VCaP (cell line): Measurements from ENCODE around the gene SLC19A1.

Experiments
- H3K27ac ChIP-seq: fragments of 450-650 bp; 2 replicates; pipeline ENCODE4 v1.5.1; 2017
- CTCF ChIP-seq: fragments of 450-650 bp; conservative IDR thresholded peaks from 2 replicates; pipeline ENCODE4 v1.5.1; 2017; ENCODE audit warnings: mild to moderate bottlenecking, moderate library complexity

The SLC19A1 gene

DNA sequence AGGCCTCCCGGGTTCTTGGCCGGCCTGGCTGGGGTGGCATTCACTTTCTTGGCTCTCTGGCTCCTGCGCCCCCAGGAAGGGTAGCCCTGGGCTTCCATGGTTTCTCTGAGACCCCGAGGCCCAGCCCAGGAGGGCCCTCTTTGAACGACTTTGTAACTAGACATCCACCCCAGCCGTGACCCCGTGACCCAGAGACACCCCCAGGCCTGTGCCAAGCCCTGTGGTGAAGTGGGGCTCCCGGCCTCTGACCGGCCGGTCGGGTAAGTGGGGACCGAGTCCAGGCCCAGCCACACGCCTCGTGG lies 73.3 kb downstream of the SLC19A1 start:
- no peak overlapping the region for H3K27ac ChIP-seq
- no peak for TF ChIP-seq CTCF

DNA sequence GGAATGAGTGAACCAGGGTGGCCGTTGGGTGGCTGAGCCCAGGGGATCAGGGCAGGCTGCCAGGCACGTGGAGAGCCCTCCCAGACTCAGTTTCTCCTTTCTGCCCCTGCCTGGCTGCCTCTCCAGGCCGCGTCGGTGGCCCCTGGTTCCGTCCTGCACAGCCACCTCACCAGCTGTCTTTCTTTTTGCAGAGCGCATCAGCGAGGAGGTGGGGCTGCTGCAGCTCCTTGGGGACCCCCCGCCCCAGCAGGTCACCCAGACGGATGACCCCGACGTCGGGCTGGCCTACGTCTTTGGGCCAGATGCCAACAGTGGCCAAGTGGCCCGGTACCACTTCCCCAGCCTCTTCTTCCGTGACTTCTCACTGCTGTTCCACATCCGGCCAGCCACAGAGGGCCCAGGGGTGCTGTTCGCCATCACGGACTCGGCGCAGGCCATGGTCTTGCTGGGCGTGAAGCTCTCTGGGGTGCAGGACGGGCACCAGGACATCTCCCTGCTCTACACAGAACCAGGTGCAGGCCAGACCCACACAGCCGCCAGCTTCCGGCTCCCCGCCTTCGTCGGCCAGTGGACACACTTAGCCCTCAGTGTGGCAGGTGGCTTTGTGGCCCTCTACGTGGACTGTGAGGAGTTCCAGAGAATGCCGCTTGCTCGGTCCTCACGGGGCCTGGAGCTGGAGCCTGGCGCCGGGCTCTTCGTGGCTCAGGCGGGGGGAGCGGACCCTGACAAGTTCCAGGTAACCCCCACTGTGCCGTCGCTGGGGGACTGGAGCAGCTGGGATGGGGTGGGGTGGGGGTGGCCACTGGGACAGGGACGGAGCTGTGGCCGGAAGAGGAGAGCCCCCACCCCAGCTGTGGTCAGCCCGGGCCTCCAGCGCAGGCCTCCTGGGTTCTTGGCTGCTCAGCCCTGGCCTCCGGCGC lies 73.9 kb downstream of the SLC19A1 start:
- TF ChIP-seq CTCF = no peak
- no peak overlapping the region for H3K27ac ChIP-seq

GRCh38 chr21:45467221-45467779 lies 74.9 kb downstream of the SLC19A1 start:
- no peak for TF ChIP-seq CTCF
- H3K27ac ChIP-seq = no peak overlapping the region

DNA sequence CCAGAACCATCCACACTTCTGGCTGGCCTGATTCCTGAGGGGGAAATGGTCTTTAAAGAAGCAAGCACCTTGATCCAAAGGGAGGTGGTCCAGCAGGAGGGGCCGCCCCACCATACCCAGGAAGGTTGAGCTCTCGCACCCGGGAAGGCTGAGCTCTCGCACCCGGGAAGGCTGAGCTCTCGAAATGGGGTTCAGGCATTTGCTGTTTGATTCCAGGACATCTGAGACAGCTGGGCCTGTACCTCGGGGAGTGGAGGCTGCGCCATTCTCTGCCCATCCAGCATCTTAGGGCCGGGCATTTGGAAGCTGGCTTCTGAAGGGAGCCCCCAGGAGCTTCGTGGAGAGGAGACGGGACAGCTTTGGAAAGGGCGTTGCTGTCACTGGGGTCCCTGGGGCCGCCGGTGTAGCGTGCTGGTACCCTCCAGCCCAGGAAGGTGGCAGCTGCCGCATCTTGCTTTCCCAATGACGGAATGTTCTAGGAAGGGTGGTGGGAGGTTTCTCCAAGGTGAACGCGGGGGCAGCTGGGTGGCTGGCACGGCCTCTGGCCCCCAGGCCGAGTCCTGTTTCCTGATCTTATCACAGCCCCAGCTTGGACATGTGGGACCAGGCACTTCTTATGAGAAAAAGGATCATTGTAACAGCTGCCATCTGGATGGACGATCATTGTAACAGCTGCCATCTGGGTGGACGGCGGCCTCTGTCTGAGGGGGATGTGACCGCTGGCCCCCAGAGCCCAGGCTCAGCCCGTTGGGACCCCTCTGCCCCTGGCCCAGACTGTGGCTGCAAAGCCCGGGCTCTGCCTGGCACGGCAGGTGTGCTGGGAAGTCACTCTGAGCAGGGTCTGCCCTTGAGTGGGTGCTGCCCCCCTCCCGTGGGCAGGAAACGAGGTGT lies 75.7 kb downstream of the SLC19A1 start:
- no peak overlapping the region for H3K27ac ChIP-seq
- no peak for TF ChIP-seq CTCF

DNA sequence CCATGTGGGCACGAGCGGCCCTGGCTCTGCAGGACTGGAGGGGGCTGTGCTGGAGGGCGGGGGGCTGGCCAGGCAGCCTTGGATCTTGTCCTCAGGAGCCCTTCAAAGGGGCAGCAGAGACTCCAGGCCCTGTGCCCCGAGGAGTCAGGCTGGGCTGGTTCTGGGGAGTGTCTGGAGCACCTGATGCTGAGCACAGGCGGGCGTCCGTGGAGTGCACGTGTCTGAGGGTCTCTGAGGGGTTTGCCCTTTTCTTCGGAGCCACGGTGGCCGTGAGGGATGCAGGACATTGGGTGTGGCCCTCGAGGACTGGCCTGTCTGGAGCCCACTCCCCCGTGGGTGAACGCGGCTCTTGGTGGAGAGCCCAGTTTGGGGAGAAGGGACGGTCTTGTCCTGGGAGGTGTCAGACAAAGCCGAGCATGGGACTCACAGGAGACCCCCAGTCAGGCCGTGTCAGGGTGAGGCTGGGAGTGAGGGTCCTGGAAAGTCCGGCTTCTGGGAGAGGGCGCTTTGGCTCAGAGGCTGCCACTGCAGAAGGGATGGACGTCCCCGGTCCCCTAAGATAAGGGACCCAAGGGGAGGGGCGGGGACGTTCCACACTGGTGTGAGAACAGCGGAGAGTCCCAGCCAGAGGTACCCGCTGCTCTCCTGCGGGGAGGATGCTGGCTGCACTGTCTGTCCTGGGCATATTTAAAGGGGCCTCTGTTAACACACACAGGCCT lies 76.5 kb downstream of the SLC19A1 start:
- no peak for TF ChIP-seq CTCF
- no peak overlapping the region for H3K27ac ChIP-seq

GRCh38 chr21:45465105-45465504 lies 77.1 kb downstream of the SLC19A1 start:
- no peak overlapping the region for H3K27ac ChIP-seq
- TF ChIP-seq CTCF = no peak

GRCh38 chr21:45464309-45464708 lies 77.9 kb downstream of the SLC19A1 start:
- TF ChIP-seq CTCF = no peak

More at GRCh38 chr21:45464309-45464708, 77.9 kb downstream of the SLC19A1 start:
- H3K27ac ChIP-seq = no peak overlapping the region
